HG02623 (cell line): ENCODE data around the gene CUL4A.
"Not testable (repeated sequence)": the region's sequence is repeated elsewhere in the genome, so short reads cannot be mapped to it uniquely, and the experiment has no call there.

Experiments used
- ATAC-seq: cut with Tn5 transposase; IDR thresholded peaks from one replicate; pipeline ENCODE4 v1.9.1; 2021; ENCODE audit warnings: moderate library complexity; ENCODE audit not compliant: unreplicated experiment

CUL4A gene

DNA sequence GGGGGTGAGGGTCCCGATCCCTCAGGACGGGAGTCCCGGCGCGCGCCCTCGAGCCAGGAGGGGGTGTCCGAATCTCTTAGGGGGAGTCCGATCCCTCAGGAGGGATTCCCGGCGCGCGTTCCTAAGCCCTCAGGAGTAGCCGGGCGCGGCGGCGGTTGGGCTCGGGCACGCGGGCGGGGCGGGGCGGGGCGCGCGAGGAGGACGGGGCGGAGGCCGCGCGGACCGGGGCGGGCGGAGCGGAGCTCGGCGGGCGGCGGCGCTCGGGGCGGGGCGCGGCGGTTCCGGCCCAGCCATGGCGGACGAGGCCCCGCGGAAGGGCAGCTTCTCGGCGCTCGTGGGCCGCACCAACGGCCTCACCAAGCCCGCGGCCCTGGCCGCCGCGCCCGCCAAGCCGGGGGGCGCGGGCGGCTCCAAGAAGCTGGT is at the start of gene CUL4A:
TSS of gene CUL4A (plus strand) at position 278 of the 423 bp plus-strand sequence. CDS start at position 293, 15 bp downstream.
- ATAC-seq: peak; percentile 34

DNA sequence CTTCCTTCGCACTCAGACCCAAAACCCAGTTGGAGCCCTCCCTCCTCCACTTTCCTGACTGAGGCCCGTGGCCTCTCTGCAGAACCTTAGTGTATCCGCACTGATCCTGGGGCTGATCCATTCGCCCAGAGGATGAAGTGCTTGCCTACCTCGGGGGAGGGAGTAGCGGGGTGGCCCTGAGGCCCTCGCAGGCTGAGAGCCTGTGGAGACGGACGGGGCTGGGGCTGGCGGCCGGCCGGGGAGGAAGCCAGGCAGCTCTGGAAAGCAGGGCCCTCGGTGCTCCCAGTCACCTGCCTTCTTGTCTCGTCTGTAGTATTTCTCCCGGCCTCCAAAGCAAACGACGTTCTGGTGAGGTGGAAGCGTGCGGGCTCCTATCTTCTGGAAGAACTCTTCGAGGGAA is 49.7 kb upstream of the CUL4A start:
- ATAC-seq: no peak

DNA sequence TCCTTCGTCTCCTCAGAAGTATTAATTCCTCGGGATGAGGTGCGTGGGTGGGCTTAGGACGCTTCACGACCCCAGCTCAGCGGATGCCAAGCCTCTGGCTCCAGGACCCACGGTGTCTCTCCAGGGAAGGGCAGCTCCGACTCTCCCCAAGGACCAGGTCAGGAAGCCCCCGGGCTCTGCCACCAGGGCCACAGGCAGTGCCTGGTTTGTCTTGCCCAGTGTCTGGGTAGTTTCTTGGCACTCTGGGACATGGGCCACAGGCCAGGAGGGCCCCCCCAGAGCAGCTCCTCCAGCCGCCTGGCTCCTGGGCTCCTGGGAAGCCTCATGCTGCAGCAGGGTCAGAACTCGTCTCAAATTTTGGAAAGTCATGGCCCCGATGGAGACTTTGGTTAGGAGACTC is 48.4 kb upstream of the CUL4A start:
- ATAC-seq: no peak

DNA sequence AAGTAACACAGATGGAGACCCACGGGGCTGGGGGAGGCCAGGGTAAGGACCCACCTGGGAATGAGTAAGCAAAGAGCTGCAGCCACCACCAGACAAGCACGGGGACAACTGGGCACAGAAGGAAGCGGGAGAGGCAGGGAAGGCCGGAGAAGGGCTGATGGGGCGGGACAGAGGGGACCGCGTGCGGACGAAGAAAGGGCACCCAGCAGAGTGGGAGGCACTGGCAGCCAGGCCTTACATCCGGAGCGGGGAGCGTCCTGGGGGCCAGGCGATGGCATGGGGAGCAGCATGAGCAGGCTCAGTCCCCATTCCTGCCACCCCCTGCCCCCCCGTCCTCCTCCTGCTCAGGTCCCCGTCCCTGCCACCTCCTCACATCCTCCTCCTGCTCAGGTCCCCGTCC is 48.0 kb upstream of the CUL4A start:
- no peak for ATAC-seq

DNA sequence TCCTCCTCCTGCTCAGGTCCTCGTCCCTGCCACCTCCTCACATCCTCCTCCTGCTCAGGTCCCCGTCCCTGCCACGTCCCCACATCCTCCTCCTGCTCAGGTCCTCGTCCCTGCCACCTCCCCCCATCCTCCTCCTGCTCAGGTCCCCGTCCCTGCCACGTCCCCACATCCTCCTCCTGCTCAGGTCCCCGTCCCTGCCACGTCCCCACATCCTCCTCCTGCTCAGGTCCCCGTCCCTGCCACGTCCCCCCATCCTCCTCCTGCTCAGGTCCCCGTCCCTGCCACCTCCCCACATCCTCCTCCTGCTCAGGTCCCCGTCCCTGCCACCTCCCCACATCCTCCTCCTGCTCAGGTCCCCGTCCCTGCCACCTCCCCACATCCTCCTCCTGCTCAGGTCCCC is 47.4 kb upstream of the CUL4A start:
- ATAC-seq: not testable (repeated sequence)

DNA sequence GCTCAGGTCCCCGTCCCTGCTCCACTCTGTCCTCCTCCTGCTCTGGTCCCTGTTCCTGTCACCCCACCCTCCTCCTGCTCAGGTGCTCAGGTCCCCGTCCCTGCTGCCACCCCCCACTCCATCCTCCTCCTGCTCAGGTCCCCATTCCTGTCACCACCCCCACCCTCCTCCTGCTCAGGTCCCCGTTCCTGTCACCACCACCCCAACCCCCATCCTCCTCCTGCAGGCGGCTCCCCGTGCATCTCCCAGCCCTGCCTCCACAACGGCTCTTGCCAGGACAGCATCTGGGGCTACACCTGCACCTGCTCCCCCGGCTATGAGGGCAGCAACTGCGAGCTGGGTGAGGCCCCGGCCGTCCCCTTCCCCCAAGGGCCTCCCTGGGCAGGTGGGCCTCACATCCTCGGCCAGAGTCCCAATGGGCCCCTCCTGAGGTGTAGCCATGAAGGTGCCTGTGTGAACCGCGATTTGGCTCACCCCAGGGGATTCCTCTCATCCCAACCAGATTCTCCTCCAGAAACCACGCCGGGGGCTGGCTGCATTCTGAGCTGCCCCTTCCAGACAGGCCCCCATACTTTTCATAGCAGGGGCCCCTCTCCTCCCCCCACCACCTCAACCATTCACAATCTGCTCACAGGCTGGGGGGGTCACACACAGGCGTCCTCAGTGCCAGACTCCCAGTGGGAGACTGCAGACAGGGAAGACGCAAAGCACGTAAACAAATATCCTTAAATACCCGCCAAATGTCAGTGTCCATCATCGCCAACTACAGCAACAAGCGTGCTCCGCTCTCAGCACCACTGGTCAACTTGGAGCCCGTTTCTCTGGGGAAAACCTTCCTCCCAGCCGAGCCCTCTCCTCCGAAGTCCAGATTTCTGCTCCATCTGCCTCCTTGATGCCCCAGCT is 46.4 kb upstream of the CUL4A start:
- no peak for ATAC-seq

DNA sequence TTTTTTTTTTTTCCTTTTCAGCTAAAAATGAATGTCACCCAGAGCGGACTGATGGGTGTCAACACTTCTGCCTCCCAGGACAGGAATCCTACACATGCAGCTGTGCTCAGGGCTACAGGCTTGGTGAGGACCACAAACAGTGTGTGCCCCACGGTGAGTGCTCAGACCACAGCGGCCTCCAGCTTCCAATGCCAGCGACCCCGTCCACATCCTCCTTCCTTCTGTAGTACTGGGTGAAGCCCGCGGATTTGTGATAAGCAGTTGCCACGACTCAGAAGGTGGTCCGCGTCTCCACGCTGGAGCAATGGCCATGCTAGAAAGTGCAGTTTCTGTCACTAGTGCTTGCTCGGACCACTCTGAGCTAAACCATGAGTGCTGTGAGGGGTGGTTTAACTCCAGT is 44.9 kb upstream of the CUL4A start:
- no peak for ATAC-seq

DNA sequence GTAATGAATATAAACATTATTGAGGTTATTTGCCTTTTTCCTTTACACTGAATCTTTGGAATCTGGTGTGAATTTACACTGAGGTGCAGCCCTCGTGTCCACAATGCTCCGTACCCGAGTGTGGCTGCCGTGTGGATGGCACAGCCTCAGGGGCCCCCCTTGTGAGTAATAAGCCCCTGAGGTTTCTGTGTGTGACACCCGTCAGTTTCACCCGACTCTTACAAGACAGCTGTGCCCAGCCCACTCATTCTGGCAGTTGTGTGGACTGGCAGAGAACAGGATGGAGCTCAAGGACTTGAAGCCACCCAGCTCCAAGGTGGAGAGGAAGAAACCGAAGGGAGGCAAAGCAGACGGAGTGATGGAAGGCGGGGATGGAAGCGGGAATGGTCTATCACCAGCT is 43.1 kb upstream of the CUL4A start:
- ATAC-seq: no peak

DNA sequence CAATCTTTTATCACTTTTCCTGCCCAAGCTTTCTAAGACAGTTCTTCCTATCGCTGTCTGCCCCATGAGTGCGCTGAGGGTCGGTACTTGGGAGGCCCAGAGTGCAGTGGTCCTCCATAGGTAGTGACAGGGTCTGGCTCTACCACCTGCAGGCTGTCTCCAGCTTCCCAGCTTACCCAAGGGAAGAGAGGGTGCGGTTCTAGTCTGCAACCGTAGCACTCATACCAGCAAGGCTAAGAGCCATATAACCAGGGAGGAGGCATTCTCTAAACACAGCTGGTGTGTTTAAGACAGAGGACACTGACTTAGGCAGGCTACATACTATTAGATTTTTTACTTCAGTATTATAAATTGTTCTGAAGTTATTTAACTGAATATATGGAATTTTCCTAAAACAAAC is 42.7 kb upstream of the CUL4A start:
- ATAC-seq: no peak

DNA sequence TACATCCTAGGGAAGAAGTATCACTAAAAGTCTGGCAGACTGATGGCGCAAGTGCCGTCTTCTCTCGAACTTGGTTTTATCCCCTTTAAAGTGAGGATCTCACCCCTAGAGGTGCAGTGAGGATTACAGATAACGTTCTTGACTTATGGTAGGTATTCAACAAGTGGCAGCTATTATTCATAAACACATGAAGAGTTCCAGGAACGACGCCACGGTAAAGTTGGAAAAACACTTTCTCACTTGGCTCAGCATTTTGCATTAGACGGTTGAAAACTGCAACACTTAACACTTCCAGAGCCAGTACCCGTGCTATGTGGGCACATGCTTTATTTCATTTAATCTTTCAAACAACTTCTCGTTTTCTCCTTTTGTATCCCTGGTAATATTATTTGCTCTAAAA is 42.3 kb upstream of the CUL4A start:
- no peak for ATAC-seq

DNA sequence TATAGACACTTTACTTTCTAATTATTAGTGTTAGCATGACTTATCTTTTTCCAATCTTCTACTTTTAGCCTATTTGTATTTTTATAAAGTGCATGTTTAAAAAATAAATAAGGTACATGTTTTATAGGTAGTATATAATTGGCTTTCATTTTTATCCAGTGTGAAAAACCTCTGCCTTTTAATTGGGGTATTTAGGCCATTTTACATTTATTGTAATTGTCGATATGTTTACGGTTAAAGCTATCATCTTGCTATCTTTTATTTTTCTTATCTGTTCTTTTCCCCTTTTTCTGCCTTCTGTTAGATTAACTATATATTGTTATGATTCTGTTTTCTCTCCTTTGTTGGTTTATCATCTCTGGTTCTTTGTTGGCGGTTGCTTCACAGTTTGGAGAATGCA is 41.8 kb upstream of the CUL4A start:
- no peak for ATAC-seq

DNA sequence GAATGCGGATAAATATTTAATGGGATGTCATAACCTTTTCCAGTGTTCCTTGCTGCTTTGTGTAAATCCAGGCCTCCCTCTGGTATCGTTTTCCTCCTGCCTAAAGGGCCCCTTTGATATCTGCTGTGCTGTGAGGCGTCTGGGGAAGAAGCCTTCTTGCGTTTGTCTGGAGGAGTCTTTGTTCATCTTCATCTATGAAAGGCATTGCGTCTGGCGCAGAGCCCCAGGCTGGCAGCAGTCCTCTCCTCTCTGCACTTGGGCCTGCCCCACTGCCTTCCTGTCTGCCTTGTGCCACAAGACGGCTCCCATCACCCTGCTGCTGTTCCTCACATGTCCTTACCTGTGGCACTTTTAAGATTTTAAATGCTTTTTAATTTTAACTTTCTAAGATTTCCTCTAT is 41.2 kb upstream of the CUL4A start:
- ATAC-seq: no peak

DNA sequence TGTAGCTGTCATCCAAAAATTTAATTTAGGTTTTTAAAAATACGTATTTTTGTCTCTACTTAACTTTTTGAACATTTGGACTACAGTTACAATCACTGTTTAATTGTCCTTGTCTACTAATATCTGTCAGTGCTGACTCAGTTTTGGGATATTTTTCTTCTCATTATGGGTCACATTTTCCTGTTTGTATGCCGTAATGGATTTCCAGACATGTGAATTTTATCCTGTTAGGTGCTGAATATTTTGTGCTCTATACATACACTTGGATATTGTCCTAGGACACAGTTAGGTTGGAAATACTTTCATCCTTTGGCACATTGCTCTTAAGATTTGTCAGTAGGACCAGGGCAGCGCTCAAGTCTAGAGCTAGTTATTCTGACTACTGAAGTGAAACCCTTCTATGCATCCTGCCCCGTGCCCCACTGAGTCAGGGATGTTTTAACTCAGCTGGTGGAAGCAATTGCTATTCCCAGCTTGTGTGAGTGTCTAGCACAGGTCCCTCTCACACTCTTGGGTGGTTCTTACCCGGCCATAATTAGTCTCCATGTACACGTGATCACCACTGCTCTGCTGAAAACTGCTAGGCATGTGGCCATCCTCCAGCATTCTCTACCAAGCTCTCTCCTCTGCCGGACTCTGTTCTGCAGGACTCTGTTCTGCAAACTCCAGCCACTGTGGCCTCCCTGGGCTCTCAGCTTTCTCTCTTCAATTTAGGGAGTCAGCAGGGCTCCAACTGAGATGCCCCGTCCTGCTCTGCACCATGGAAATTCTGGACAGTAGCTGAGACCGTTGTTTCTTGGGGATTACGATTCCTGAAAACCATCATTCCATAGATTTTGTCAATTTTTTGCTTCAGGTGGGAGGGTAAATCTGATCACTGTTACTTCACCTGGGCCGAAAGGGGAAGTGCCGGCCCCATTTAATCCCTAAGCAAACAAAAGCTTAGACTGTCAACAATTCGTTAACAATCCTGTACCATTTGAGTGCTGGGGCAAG is 39.8 kb upstream of the CUL4A start:
- ATAC-seq: no peak

DNA sequence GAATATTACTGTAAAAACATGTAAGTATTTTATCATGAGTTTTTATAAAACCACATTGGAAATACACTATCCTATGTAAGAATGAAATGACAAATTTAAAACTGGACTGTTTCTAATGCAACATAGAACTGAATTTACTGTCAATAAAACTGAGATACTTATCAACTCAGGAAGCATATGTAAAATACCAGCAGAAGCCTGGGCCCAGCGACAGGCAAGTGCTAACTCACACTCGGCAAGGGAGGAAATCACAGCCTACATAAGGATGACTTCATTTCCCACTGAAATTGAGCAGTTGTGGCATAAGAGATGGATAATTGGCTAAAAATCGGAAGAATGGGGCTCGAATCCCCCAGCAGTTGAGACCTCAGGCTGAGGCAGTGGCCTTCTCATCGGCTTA is 38.9 kb upstream of the CUL4A start:
- no peak for ATAC-seq

DNA sequence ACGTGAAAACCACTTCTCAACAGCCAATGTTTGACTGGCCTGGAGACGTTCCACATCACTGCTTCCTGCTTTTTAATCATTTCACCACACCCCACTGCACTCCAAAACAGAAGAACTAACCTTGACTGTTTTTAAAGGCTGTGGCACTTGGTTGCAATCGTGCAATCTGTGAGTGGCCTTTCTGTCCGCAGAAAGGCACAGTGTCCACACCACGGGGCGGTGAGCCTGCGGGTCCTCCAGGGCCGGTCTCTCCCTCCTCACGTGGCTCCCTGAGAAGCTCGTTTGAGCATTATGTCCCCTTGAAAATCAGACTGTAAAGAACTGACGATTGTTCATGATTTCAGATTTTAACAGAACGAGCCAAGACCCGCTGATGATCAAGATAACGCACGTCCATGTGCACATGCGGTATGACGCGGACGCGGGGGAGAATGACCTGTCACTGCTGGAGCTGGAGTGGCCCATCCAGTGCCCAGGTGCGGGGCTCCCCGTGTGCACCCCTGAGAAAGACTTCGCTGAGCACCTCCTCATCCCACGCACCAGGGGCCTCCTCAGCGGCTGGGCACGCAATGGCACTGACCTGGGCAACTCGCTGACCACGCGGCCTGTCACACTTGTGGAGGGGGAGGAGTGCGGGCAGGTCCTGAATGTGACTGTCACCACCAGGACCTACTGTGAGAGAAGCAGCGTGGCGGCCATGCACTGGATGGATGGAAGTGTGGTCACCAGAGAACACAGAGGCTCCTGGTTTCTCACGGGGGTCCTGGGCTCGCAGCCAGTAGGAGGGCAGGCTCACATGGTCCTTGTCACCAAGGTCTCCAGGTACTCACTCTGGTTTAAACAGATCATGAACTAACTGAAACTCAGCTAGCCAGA is 37.9 kb upstream of the CUL4A start:
- ATAC-seq: no peak

DNA sequence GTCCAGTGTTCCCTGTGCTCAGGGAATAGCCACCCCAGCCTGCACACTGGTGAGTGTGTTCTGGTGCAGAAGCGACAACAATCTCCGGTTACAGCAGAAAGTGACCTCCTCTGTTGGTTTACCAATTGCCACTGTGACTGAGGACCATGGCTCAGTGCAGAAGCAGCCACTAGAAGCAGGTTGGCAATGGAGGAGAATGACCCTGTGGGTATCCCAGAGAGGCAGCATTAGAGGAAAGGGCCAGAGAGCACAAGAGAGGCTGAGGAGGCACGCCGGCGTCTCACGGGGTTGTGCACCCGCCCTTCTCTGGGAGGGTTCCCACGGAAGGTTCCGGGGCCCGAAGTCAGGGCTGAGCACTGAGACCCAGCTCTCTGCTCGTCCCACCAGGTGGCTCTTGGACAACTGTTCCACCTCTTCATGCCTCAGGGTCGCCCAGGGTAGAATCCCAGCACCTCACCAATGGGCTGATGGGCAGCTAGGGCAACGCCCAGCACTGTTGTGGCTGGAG is 36.9 kb upstream of the CUL4A start:
- ATAC-seq: no peak

DNA sequence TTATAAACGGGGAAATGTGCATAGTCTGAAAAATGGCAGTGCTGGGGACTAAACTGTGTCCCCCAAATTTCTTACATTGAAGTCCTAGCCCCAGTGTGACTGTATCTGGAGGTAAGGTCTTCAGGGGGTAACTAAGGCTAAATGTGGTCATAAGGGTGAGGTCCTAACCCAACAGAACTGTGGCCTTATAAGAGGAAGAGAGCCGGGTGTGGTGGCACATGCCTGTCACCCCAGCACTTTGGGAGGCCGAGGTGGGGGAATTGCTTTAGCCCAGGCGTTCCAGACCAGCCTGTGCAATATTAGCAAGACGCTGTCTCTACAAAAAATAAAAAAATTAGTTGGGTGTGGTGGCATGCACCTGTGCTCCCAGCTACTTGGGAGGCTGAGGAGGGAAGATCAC is 33.1 kb upstream of the CUL4A start:
- ATAC-seq: no peak

DNA sequence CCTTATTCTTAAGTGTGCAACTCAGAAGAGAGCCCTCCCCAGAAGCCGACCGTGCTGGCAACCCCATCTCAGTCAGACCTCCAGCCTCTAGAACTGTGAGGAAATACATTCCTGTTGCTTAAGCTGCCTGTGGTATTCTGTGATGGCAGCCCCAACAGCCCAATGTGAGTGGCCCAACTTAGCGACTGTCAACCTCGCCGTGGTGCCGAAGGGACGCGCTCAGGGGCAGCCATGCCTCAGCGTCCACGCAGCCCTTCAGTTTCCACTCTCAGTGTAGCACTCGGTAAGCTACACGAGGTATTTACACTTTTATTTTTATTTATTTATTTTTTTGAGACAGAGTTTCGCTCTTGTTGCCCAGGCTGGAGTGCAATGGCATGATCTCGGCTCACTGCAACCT is 32.6 kb upstream of the CUL4A start:
- ATAC-seq: no peak

DNA sequence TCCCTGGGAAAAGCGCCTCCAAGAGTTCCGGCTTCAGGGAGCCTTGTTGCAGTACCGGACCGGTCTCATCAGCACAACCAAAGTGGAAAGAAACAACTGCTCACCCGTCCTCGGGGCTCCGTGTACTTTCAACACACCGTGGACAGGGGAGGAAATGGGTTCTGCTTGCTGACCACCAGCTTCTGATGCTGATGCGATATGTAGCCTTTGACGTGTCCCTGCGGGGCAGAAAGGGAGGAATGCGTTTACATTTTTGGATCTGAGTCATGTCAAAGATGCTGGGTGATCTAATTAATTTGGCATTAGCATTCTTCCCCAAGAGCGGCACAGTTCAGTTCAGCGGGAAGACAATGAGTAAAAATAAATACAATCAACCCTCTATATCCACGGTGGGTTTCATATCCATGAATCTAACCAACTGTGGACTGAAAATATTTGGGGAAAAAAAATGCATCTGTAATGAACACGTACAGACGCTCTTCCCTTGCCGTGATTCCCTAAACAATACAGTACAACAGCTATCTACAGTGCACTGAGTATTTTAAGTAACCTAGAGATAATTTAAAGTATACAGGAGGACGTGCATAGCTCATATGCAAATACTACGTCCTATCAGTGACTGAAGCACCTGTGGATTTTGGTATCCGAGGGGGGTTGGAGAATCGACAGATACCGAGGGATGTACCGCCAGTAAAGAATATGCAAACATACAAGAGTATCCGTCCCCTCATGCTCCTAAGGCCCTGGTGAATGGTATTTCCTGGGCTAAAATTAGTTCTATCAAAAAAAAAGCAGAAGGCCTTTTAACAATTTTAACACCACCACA is 31.1 kb upstream of the CUL4A start:
- no peak for ATAC-seq

DNA sequence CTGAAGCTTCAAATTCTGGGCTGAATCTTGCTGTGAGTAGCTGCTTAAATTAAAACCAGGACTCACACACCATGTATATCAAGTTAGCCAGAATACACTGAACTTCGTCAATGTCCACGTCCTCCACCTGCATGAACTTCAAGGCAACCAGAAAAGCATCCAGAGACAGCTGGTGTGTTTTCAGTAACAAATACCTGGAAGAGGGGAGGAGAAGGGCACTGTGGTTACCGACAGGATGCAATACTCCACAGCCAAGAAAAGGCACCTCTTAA is 30.6 kb upstream of the CUL4A start:
- no peak for ATAC-seq
